Liver (tissue), 9 donors: ENCODE measurements around the gene GNLY. TPM values are rescaled to one million over a fixed set of nuclear protein-coding genes. Genes with fewer than 3 reads are reported as not detected.

ENCODE experiments used
- DNase-seq: peaks from one replicate; pipeline ENCODE4 v3.0.0-alpha.2; 2017; ENCODE audit warnings: low spot score
- H3K27ac ChIP-seq, 2 donors: one replicate each; pipeline ENCODE4 v1.7.0; 2013; ENCODE audit warnings: inconsistent platforms in 2 of 2, low read length in 2 of 2, control low read depth in 1 of 2, low read depth in 1 of 2, mild to moderate bottlenecking in 1 of 2
- H3K27me3 ChIP-seq, 4 donors: one replicate each; pipeline versions ENCODE4 v1.6.1 to v1.7.0; 2013; ENCODE audit warnings: low read length in 3 of 4, inconsistent platforms in 1 of 4, mild to moderate bottlenecking in 1 of 4, moderate library complexity in 1 of 4; ENCODE audit not compliant: control insufficient read depth in 4 of 4, insufficient read depth in 4 of 4
- H3K36me3 ChIP-seq, 4 donors: one replicate each; pipeline versions ENCODE4 v1.6.1 to v1.7.0; 2013; ENCODE audit warnings: low read length in 3 of 4, mild to moderate bottlenecking in 3 of 4, low read depth in 1 of 4, moderate library complexity in 1 of 4; ENCODE audit not compliant: control insufficient read depth in 4 of 4, insufficient read depth in 3 of 4
- H3K4me1 ChIP-seq, 4 donors: one replicate each; pipeline versions ENCODE4 v1.6.1 to v1.7.0; 2013; ENCODE audit warnings: low read length in 3 of 4, mild to moderate bottlenecking in 3 of 4, moderate library complexity in 1 of 4; ENCODE audit not compliant: control insufficient read depth in 4 of 4, insufficient read depth in 4 of 4
- H3K4me3 ChIP-seq, 3 donors: one replicate each; pipeline versions ENCODE4 v1.6.1 to v1.7.0; 2013; ENCODE audit warnings: low read length in 3 of 3, control low read depth in 1 of 3, low read depth in 1 of 3, mild to moderate bottlenecking in 1 of 3
- H3K9ac ChIP-seq, 2 donors: one replicate each; pipeline ENCODE4 v1.7.0; 2013; ENCODE audit warnings: low read length in 2 of 2, mild to moderate bottlenecking in 2 of 2, moderate library complexity in 2 of 2, control low read depth in 1 of 2, low read depth in 1 of 2
- H3K9me3 ChIP-seq, 4 donors: one replicate each; pipeline versions ENCODE4 v1.6.1 to v1.7.0; 2013; ENCODE audit warnings: low read length in 3 of 4; ENCODE audit not compliant: control insufficient read depth in 4 of 4
- EGR1 ChIP-seq, 2 donors: IDR thresholded peaks; 2 replicates each; pipeline ENCODE4 v1.6.1; 2016 to 2018; ENCODE audit warnings: antibody characterized with exemption in 2 of 2, low read depth in 2 of 2
- FOXA1 ChIP-seq: IDR thresholded peaks from 2 replicates; pipeline ENCODE4 v1.6.1; 2016; ENCODE audit warnings: antibody characterized with exemption
- FOXA2 ChIP-seq: IDR thresholded peaks from 2 replicates; pipeline ENCODE4 v1.6.1; 2016; ENCODE audit warnings: antibody characterized with exemption
- GABPA ChIP-seq, 2 donors: IDR thresholded peaks in 1 of 2; conservative IDR thresholded peaks in 1 of 2; 2 replicates each; pipeline ENCODE4 v1.6.1; 2016; ENCODE audit warnings: antibody characterized with exemption in 2 of 2, mild to moderate bottlenecking in 1 of 2, moderate library complexity in 1 of 2
- HNF4A ChIP-seq, 2 donors: conservative IDR thresholded peaks; 2 replicates each; pipeline ENCODE4 v1.6.1; 2016; ENCODE audit warnings: antibody characterized with exemption in 2 of 2, mild to moderate bottlenecking in 2 of 2
- HNF4G ChIP-seq: IDR thresholded peaks from 2 replicates; pipeline ENCODE4 v1.6.1; 2016; ENCODE audit warnings: antibody characterized with exemption
- JUND ChIP-seq, 2 donors: IDR thresholded peaks; 2 replicates each; pipeline ENCODE4 v1.6.1; 2016; ENCODE audit warnings: antibody characterized with exemption in 2 of 2
- NR2F2 ChIP-seq: IDR thresholded peaks from 2 replicates; pipeline ENCODE4 v1.6.1; 2016; ENCODE audit warnings: antibody characterized with exemption
- RAD21 ChIP-seq, 2 donors: IDR thresholded peaks; 2 replicates each; pipeline ENCODE4 v1.6.1; 2016; ENCODE audit warnings: antibody characterized with exemption in 2 of 2, mild to moderate bottlenecking in 2 of 2
- RXRA ChIP-seq, 2 donors: IDR thresholded peaks; 2 replicates each; pipeline ENCODE4 v1.6.1; 2017 to 2018; ENCODE audit warnings: antibody characterized with exemption in 2 of 2, mild to moderate bottlenecking in 1 of 2
- SP1 ChIP-seq: IDR thresholded peaks from 2 replicates; pipeline ENCODE4 v1.6.1; 2018; ENCODE audit warnings: antibody characterized with exemption, mild to moderate bottlenecking
- TAF1 ChIP-seq: conservative IDR thresholded peaks from 2 replicates; pipeline ENCODE4 v1.6.1; 2016; ENCODE audit warnings: antibody characterized with exemption, mild to moderate bottlenecking
- YY1 ChIP-seq: IDR thresholded peaks from 2 replicates; pipeline ENCODE4 v1.6.1; 2016; ENCODE audit warnings: antibody characterized with exemption, mild to moderate bottlenecking
- WGBS: extraction: QIAGEN DNeasy Blood & Tissue Kit; methylation state at CpG from one replicate; pipeline ENCODE4 v1.1.7; 2013; 5-methylcytosine and 5-hydroxymethylcytosine counted together
- polyA plus RNA-seq, 2 donors: library from polyadenylated mRNA; stranded (reverse) in 1 of 2; unstranded in 1 of 2; fragments of 200-250 nt in 1 of 2; fragments of >200 nt in 1 of 2; fragmentation: Nextera tagmentation in 1 of 2; extraction: Ambion mirVana in 1 of 2; gene quantifications; one replicate each; pipeline versions ENCODE4 v1.2.1 to v1.2.3, GENCODE V29; 2013 to 2015
- total RNA-seq, 2 donors: library from RNA; depleted of rRNA; stranded (reverse); fragments of >200 nt; gene quantifications; one replicate each; pipeline ENCODE4 v1.2.3, GENCODE V29; 2014
- TF ChIP-seq, protein P1 (sequence below): IDR thresholded peaks from 2 replicates; pipeline ENCODE4 v1.6.1; 2016; ENCODE audit warnings: antibody characterized with exemption
- TF ChIP-seq, protein P2 (sequence below): fragments of 150-350 bp; IDR thresholded peaks from 2 replicates; pipeline ENCODE4 v1.5.1; 2017; ENCODE audit warnings: improper control_type of control experiment, low read depth, low read length; ENCODE audit not compliant: missing input control
- TF ChIP-seq, protein P3 (sequence below): IDR thresholded peaks from 2 replicates; pipeline ENCODE4 v1.6.1; 2016; ENCODE audit warnings: antibody characterized with exemption
- TF ChIP-seq, protein P4 (sequence below): IDR thresholded peaks from 2 replicates; pipeline ENCODE4 v1.6.1; 2016; ENCODE audit warnings: antibody characterized with exemption
- TF ChIP-seq, protein P5 (sequence below): IDR thresholded peaks from 2 replicates; pipeline ENCODE4 v1.6.1; 2016; ENCODE audit warnings: antibody characterized with exemption, mild to moderate bottlenecking
- donor health status: healthy.
- donor health status: healthy.
- donor health status: healthy.
- donor health status: healthy.
- donor health status: healthy.

Gene GNLY
- total and polyA plus RNA-seq, 4 donors, result 0.75 to 4.8 (median 1.3) TPM; not detected in 1

DNA sequence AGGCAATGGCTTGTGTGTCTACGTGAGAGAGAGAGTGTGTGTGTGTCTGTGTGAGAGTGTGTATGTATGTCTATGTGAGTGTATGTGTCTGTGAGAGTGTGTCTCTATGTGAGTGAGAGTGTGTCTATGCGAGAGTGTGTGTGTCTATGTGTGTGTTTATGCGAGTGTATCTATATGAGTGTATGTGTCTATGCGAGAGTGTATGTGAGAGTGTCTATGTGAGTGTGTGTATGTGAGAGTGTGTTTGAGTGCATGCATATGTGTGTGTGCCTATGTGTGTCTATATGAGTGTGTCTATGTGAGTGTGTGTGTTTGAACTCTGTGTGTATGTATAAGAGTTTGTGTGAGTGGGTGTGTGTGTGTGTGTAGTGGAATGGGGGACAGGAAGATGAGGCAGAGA is 9.8 kb upstream of the GNLY start (continued):
- TF ChIP-seq, protein P1, sequence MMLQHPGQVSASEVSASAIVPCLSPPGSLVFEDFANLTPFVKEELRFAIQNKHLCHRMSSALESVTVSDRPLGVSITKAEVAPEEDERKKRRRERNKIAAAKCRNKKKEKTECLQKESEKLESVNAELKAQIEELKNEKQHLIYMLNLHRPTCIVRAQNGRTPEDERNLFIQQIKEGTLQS, result no peak
- TF ChIP-seq HNF4G (no peak), GABPA (IDR thresholded peaks at IDR 0.05 in 1 of 2, conservative IDR thresholded peaks at IDR 0.05 in 1 of 2) (no peak), RXRA (IDR thresholded peaks at IDR 0.05) (no peak)
- TF ChIP-seq, protein P2, sequence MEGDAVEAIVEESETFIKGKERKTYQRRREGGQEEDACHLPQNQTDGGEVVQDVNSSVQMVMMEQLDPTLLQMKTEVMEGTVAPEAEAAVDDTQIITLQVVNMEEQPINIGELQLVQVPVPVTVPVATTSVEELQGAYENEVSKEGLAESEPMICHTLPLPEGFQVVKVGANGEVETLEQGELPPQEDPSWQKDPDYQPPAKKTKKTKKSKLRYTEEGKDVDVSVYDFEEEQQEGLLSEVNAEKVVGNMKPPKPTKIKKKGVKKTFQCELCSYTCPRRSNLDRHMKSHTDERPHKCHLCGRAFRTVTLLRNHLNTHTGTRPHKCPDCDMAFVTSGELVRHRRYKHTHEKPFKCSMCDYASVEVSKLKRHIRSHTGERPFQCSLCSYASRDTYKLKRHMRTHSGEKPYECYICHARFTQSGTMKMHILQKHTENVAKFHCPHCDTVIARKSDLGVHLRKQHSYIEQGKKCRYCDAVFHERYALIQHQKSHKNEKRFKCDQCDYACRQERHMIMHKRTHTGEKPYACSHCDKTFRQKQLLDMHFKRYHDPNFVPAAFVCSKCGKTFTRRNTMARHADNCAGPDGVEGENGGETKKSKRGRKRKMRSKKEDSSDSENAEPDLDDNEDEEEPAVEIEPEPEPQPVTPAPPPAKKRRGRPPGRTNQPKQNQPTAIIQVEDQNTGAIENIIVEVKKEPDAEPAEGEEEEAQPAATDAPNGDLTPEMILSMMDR, result no peak

DNA sequence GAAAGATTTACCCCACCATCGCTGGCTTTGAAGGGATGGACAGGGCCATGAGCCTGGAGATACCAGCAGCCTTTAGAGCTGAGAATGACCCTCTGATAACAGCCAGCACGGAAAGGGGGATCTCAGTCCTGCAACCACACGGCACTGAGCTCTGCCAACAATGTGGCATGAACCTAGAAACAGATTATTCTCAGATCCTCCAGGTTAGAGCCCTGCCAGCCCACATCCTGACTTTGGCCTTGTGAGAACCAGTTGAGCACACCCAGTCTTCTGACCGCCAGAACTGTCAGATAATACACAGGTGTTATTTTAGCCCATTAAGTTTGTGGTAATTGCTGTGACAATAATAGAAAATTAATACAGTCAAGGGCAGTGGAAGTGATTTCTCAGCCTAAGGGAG is 9.4 kb upstream of the GNLY start:
- Histone ChIP-seq H3K4me1 (no peaks in the 10 kb centered on the region), H3K27me3 (no peaks in the 10 kb centered on the region), H3K9ac (no peak overlapping the region), H3K9me3 (no peaks in the 10 kb centered on the region), H3K4me3 (no peak overlapping the region), H3K36me3 (no peaks in the 10 kb centered on the region), H3K27ac (no peak overlapping the region)
- 83% methylated on average over 4 of the region's 4 CpGs for WGBS
- DNase-seq, result no peak
- TF ChIP-seq, protein P3, sequence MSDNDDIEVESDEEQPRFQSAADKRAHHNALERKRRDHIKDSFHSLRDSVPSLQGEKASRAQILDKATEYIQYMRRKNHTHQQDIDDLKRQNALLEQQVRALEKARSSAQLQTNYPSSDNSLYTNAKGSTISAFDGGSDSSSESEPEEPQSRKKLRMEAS, result no peak
- TF ChIP-seq FOXA1, result no peak

DNA sequence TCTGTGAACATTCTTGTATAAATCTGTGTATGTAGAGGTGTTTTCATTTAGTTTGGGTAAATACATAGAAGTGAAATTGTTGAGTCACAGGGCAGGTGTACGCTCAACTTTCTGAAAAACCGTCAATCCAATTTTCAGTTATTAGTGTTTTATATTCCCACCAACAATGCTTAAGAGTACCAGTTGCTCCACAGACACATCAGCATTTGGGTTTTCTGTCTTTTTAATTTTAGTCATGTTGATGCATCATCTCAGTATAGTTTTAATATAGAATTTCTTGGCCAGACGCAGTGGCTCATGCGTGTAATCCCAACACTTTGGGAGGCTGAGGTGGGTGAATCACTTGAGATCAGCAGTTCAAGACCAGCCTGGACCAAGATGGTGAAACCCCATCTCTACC is 3.2 kb upstream of the GNLY start:
- no peak overlapping the region for H3K9ac ChIP-seq
- WGBS, result 92% methylated on average over 4 of the region's 4 CpGs

More for the DNA sequence above, 3.2 kb upstream of the GNLY start:
- H3K27me3 ChIP-seq, result no peaks in the 10 kb centered on the region
- DNase-seq, result no peak
- no peak overlapping the region for H3K27ac ChIP-seq
- H3K9me3 ChIP-seq, result no peaks in the 10 kb centered on the region
- H3K4me3 ChIP-seq, result no peak overlapping the region
- TF ChIP-seq, protein P4, sequence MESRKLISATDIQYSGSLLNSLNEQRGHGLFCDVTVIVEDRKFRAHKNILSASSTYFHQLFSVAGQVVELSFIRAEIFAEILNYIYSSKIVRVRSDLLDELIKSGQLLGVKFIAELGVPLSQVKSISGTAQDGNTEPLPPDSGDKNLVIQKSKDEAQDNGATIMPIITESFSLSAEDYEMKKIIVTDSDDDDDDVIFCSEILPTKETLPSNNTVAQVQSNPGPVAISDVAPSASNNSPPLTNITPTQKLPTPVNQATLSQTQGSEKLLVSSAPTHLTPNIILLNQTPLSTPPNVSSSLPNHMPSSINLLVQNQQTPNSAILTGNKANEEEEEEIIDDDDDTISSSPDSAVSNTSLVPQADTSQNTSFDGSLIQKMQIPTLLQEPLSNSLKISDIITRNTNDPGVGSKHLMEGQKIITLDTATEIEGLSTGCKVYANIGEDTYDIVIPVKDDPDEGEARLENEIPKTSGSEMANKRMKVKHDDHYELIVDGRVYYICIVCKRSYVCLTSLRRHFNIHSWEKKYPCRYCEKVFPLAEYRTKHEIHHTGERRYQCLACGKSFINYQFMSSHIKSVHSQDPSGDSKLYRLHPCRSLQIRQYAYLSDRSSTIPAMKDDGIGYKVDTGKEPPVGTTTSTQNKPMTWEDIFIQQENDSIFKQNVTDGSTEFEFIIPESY, result no peak
- TF ChIP-seq RAD21 (IDR thresholded peaks at IDR 0.05) (no peak), EGR1 (IDR thresholded peaks at IDR 0.05; ENCODE audit: low read depth in 2 of 2) (no peak), TAF1 (no peak), JUND (IDR thresholded peaks at IDR 0.05) (no peak), YY1 (no peak), HNF4A (conservative IDR thresholded peaks at IDR 0.05) (no peak), GABPA (IDR thresholded peaks at IDR 0.05 in 1 of 2, conservative IDR thresholded peaks at IDR 0.05 in 1 of 2) (no peak), NR2F2 (no peak), FOXA1 (no peak), RXRA (IDR thresholded peaks at IDR 0.05) (no peak), HNF4G (no peak), FOXA2 (no peak), SP1 (no peak)
- TF ChIP-seq, protein P5, sequence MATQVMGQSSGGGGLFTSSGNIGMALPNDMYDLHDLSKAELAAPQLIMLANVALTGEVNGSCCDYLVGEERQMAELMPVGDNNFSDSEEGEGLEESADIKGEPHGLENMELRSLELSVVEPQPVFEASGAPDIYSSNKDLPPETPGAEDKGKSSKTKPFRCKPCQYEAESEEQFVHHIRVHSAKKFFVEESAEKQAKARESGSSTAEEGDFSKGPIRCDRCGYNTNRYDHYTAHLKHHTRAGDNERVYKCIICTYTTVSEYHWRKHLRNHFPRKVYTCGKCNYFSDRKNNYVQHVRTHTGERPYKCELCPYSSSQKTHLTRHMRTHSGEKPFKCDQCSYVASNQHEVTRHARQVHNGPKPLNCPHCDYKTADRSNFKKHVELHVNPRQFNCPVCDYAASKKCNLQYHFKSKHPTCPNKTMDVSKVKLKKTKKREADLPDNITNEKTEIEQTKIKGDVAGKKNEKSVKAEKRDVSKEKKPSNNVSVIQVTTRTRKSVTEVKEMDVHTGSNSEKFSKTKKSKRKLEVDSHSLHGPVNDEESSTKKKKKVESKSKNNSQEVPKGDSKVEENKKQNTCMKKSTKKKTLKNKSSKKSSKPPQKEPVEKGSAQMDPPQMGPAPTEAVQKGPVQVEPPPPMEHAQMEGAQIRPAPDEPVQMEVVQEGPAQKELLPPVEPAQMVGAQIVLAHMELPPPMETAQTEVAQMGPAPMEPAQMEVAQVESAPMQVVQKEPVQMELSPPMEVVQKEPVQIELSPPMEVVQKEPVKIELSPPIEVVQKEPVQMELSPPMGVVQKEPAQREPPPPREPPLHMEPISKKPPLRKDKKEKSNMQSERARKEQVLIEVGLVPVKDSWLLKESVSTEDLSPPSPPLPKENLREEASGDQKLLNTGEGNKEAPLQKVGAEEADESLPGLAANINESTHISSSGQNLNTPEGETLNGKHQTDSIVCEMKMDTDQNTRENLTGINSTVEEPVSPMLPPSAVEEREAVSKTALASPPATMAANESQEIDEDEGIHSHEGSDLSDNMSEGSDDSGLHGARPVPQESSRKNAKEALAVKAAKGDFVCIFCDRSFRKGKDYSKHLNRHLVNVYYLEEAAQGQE, result no peak
- TF ChIP-seq, protein P3, result no peak
- TF ChIP-seq, protein P1, result no peak
- TF ChIP-seq, protein P2, result no peak
- H3K4me1 ChIP-seq, result no peaks in the 10 kb centered on the region
- no peaks in the 10 kb centered on the region for H3K36me3 ChIP-seq
